Stimulated activated naive CD4-positive, alpha-beta T cell (primary cell): Measurements from ENCODE around the gene TUB.

ENCODE experiments used
- DNase-seq, 6 experiments: peaks; one replicate each; lab custom pipeline; 2025; lab: John Stamatoyannopoulos, UW

The TUB gene

GRCh38 chr11:8092587-8093424, 11.8 kb downstream of the TUB start:
- peak in 1 of 6 experiments; percentile 7 for DNase-seq

- no peak for DNase-seq
These were observed 13.0 kb downstream of the TUB start for GRCh38 chr11:8093931-8094575.

GRCh38 chr11:8094656-8095055, 13.6 kb downstream of the TUB start:
- DNase-seq, result no peak

- no peak for DNase-seq
These were observed 14.4 kb downstream of the TUB start for GRCh38 chr11:8095371-8095770.

GRCh38 chr11:8095806-8096522, 15.0 kb downstream of the TUB start:
- no peak for DNase-seq

- no peak for DNase-seq
These were observed 15.6 kb downstream of the TUB start for GRCh38 chr11:8096575-8096974.

GRCh38 chr11:8097062-8097461, 16.1 kb downstream of the TUB start:
- no peak for DNase-seq

- no peak for DNase-seq
These were observed 16.5 kb downstream of the TUB start for GRCh38 chr11:8097468-8097867.

- no peak for DNase-seq
These were observed 16.9 kb downstream of the TUB start for GRCh38 chr11:8097926-8098325.

- no peak for DNase-seq
These were observed 17.4 kb downstream of the TUB start for GRCh38 chr11:8098361-8098760.

GRCh38 chr11:8098879-8099278, 17.9 kb downstream of the TUB start:
- no peak for DNase-seq

GRCh38 chr11:8099291-8099899, 18.4 kb downstream of the TUB start:
- peak; percentile 26 to 65 (median 54) for DNase-seq

- no peak for DNase-seq
These were observed 19.1 kb downstream of the TUB start for GRCh38 chr11:8100158-8100557.

GRCh38 chr11:8100605-8101004, 19.6 kb downstream of the TUB start:
- DNase-seq, result no peak

- no peak for DNase-seq
These were observed 20.4 kb downstream of the TUB start for GRCh38 chr11:8101421-8101820.

- no peak for DNase-seq
These were observed 21.4 kb downstream of the TUB start for GRCh38 chr11:8102296-8102915.

- DNase-seq, result no peak
These were observed 22.0 kb downstream of the TUB start for GRCh38 chr11:8102965-8103364.

- DNase-seq, result no peak
These were observed 22.9 kb downstream of the TUB start for GRCh38 chr11:8103909-8104308.

- DNase-seq, result no peak
These were observed 24.1 kb downstream of the TUB start for GRCh38 chr11:8105133-8105532.

- DNase-seq, result no peak
These were observed 24.7 kb downstream of the TUB start for GRCh38 chr11:8105666-8106065.

- no peak for DNase-seq
These were observed 25.7 kb downstream of the TUB start for GRCh38 chr11:8106679-8107078.

GRCh38 chr11:8107642-8108041, 26.6 kb downstream of the TUB start:
- no peak for DNase-seq
